ENCODE data around the gene MUC4. TPM values are rescaled to one million over a fixed set of nuclear protein-coding genes. Genes with fewer than 3 reads are reported as not detected.

The MUC4 gene
- under 1 TPM in 1 of 2 experiments, not detected in 1; 0.06 TPM for total RNA-seq

DNA sequence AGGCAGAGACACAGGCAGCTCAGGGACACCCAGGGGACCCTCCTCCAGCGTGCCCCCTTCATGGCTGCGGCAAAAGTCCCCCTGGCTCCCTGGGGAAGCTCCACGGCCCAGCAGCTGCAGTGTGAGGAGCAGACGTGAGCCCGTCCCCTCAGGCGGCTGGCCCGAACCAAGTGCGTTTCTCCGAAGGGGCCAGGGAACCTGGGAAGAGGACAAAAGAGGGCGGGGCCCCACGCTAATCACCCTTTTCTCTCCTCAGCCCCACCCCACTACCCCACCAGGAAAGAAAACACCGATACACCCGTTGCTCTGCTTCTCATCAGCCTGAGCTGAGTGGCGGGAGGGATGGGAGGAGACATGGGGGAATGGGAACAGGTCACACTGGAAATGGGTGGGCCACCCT, at the start of gene MUC4:
TSS of gene MUC4 (minus strand) at position 174 of the 400 bp plus-strand sequence. CDS start at position 62, 112 bp downstream.
- Mint-ChIP-seq H3K4me3 (no peak within 1 kb of the TSS), H3K4me1 (peaks cover 6% of the 10 kb centered on the region), H3K27ac (peak within 1 kb of the TSS; percentile 28), H3K9me3 (no peaks in the 10 kb centered on the region), H3K36me3 (no peaks in the 10 kb centered on the region), H3K27me3 (peaks cover 8% of the 10 kb centered on the region)
- ATAC-seq (ENCODE audit: low read depth) (no peak), DNase-seq (no peak)
- POLR2A ChIA-PET, result no interaction called here

DNA sequence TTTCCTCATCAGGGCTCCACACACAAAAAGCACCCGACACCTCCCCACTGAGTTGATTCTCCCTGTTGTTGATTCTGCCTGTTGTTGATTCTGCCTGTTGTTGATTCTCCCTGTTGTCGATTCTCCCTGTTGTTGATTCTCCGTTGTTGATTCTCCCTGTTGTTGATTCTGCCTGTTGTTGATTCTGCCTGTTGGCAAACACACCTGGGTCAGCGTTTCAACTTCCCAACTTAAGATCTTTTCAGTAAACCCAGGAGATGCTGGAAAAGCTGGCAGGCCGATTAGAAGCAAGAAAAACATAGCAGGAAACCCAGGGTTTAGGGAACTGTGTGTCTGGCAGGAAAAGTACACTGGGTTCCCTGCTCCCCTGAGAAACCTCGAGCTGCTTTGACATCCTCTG, 48.7 kb upstream of the MUC4 start:
- H3K4me1 Mint-ChIP-seq, result peaks cover 5% of the 10 kb centered on the region
- ATAC-seq (ENCODE audit: low read depth), result no peak
- H3K27me3 Mint-ChIP-seq, result peaks cover 11% of the 10 kb centered on the region
- H3K36me3 Mint-ChIP-seq, result peaks cover 2% of the 10 kb centered on the region
- no peak for DNase-seq
- no peak overlapping the region for H3K4me3 Mint-ChIP-seq
- no peaks in the 10 kb centered on the region for H3K9me3 Mint-ChIP-seq
- POLR2A ChIA-PET, result interaction anchor here (1.0 to 1.3 kb wide), 2 partner anchors 34 to 58 kb away, joined by 3 read pairs; no protein-coding TSS in a partner anchor
- no peak overlapping the region for H3K27ac Mint-ChIP-seq

GRCh38 chr3:195859846-195860411, 48.2 kb upstream of the MUC4 start:
- Mint-ChIP-seq H3K27ac (no peak overlapping the region), H3K4me3 (no peak overlapping the region), H3K27me3 (peaks cover 11% of the 10 kb centered on the region), H3K9me3 (no peaks in the 10 kb centered on the region), H3K36me3 (peaks cover 2% of the 10 kb centered on the region), H3K4me1 (peaks cover 5% of the 10 kb centered on the region)
- ATAC-seq (ENCODE audit: low read depth) (no peak), DNase-seq (no peak)
- POLR2A ChIA-PET, result interaction anchor here (1.0 to 1.3 kb wide), 3 partner anchors 34 to 48 kb away, joined by 3 to 7 read pairs (median 5); no protein-coding TSS in a partner anchor

DNA sequence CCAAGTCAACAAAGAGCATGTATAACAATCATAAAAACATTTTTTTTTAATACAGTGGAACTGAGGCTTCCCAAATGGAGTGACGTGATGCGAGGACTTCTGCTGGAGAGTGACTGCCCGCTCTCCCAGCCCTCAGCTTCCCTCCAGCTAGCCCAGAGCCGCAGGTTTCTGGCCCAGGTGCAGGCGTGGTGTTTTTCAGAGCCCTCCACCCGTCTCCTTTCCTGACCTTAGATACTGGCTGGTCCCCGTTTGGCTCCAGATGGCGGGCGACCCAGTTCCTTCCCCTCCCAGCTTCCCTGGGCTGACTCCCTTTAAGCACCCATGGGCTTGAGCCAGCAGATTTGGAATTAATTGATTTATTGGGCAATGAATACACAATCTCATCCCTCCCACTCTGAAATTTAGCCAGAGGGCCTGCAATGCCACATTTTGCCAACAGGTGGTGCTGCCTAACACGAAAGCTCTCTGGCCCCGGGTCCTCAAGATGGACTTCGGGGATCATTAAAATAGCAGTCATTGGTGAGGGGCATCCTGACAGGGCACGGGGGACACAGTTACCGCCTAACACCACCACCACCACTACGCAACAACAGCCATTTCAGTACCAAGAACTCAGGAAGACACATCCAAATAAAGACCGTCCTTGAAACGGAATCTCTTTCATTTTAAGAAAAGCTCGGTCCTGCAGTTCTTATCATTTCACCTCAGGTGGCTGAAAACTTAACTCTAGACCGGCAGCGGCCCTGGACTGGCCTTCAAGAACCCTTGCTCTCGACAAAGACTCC, 47.5 kb upstream of the MUC4 start:
- H3K4me3 Mint-ChIP-seq, result peak overlapping the region; percentile 72
- DNase-seq (peak; percentile 80), ATAC-seq (ENCODE audit: low read depth) (peak; percentile 31)
- peaks cover 11% of the 10 kb centered on the region for H3K27me3 Mint-ChIP-seq
- no peaks in the 10 kb centered on the region for H3K9me3 Mint-ChIP-seq
- peaks cover 5% of the 10 kb centered on the region for H3K4me1 Mint-ChIP-seq
- H3K36me3 Mint-ChIP-seq, result peaks cover under 1% of the 10 kb centered on the region
- POLR2A ChIA-PET, result interaction anchor here (1.0 to 1.3 kb wide), 3 partner anchors 35 to 48 kb away, joined by 3 to 7 read pairs (median 5); no protein-coding TSS in a partner anchor
- H3K27ac Mint-ChIP-seq, result no peak overlapping the region

- H3K4me1 Mint-ChIP-seq, result peaks cover 4% of the 10 kb centered on the region
- H3K36me3 Mint-ChIP-seq, result no peaks in the 10 kb centered on the region
- no peaks in the 10 kb centered on the region for H3K9me3 Mint-ChIP-seq
- ATAC-seq (ENCODE audit: low read depth) (peak; percentile 22), DNase-seq (no peak)
- POLR2A ChIA-PET, result no interaction called here
- H3K4me3 Mint-ChIP-seq, result no peak overlapping the region
- peaks cover 13% of the 10 kb centered on the region for H3K27me3 Mint-ChIP-seq
- H3K27ac Mint-ChIP-seq, result no peak overlapping the region
These were observed 44.8 kb upstream of the MUC4 start for GRCh38 chr3:195856410-195857084.

DNA sequence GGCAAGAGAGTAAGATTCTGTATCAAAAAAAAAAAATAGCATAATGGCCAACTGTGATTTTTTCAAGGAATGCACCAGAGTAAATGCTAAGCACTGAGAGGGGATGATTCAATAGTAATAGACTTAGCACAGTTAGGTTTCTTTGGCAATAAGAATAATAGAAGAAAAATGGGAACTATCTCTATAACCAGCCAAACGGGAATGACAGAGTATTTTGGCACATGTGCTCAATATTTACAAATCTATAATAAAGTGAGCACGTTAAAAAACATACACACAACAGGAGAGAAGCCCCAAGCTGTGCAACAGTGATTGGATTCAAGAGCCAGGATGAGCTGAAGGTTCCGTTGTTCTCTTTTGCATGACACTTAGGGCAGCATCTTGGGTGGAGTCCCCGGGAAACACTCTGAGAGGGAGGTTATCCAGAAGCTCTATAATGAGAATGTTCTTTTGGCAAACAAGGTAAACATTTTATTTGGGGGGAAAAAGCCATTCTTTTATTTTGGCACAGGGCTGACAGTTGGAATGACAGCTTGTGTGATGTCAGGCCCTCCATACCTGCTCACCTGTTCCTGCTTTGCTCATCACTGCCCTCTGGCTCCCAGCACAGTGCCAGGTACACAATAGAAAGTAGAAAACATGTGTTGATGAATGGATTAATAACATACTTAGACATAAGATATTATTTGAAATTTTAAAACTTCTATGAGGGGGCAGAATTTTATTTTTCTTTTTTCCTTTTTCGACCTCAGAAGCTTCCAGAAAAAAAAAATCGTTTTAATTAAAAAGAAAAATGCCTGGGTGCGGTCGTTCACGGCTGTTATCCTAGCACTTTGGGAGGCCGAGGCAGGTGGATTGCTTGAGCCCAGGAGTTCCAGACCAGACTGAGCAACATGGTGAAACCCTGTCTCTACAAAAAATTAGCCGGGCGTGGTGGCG, 44.0 kb upstream of the MUC4 start:
- H3K27me3 Mint-ChIP-seq, result peaks cover 13% of the 10 kb centered on the region

DNA sequence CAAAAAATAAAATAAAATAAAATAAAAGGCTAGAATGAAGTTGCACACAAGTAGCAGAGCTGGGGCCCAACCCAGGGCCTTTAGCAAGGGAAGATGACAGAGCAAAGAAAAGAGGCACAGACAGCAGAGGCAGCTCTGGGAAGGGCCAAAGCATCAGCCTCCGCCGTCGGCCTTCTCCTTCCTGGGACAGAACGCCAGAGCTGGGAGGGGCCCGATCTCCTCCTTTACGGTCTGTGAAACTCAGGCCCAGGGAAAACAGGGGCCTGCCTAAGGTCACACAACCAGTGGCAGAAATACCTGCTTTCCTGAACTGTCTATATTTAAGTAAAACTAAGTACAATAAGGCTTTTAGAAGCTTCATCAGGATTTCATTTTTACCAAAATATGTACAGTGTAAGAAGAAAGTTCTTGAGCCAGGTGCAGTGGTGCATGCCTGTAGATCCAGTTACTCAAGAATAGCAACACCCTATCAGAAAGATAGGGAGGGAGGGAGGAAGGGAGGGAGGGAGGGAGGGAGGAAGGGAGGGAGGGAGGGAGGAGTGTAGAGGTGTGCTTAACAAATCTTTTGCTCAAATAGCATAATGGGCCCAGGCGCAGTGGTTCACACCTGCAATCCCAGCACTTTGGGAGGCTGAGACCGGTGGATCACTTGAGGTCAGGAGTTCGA, 43.0 kb upstream of the MUC4 start:
- ATAC-seq (ENCODE audit: low read depth), result no peak
- no peaks in the 10 kb centered on the region for H3K9me3 Mint-ChIP-seq
- H3K27me3 Mint-ChIP-seq, result peaks cover 13% of the 10 kb centered on the region
- H3K4me1 Mint-ChIP-seq, result peaks cover 10% of the 10 kb centered on the region
- POLR2A ChIA-PET, result no interaction called here
- H3K27ac Mint-ChIP-seq, result no peak overlapping the region
- no peak overlapping the region for H3K4me3 Mint-ChIP-seq
- no peaks in the 10 kb centered on the region for H3K36me3 Mint-ChIP-seq
- DNase-seq, result no peak

More for the DNA sequence above, 44.0 kb upstream of the MUC4 start:
- Mint-ChIP-seq H3K4me3 (no peak overlapping the region), H3K27ac (no peak overlapping the region), H3K4me1 (peaks cover 8% of the 10 kb centered on the region), H3K9me3 (no peaks in the 10 kb centered on the region), H3K36me3 (no peaks in the 10 kb centered on the region)
- POLR2A ChIA-PET, result no interaction called here
- no peak for DNase-seq
- no peak for ATAC-seq (ENCODE audit: low read depth)

- POLR2A ChIA-PET, result no interaction called here
- Mint-ChIP-seq H3K27ac (no peak overlapping the region), H3K4me3 (no peak overlapping the region)
These were observed 42.3 kb upstream of the MUC4 start for GRCh38 chr3:195853996-195854395.

DNA sequence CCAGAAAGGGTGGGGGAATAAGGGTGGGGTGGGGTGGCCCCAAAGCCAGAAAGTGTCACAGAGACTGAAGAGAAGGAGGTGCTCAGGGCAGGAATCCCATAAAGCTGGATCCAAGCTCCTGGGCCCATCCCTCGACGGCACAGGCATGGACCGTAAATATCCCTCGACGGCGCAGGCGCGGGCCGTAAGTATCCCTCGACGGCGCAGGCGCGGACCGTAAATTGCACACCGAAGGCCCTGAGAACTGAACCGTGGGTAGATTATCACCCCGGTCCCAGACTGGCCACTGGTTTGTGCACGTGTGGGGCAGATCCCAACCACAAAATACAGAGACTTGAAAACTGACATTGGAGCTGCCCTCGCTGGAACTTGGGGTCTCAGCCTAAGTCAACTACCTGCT, 41.3 kb upstream of the MUC4 start:
- Mint-ChIP-seq H3K36me3 (no peaks in the 10 kb centered on the region), H3K9me3 (no peaks in the 10 kb centered on the region), H3K4me1 (peaks cover 13% of the 10 kb centered on the region), H3K4me3 (no peak overlapping the region), H3K27me3 (peaks cover 8% of the 10 kb centered on the region), H3K27ac (no peak overlapping the region)
- ATAC-seq (ENCODE audit: low read depth), result no peak
- POLR2A ChIA-PET, result no interaction called here
- no peak for DNase-seq

More at GRCh38 chr3:195853996-195854395, 42.3 kb upstream of the MUC4 start:
- ATAC-seq (ENCODE audit: low read depth), result no peak
- Mint-ChIP-seq H3K4me1 (peaks cover 10% of the 10 kb centered on the region), H3K27me3 (peaks cover 10% of the 10 kb centered on the region), H3K36me3 (no peaks in the 10 kb centered on the region), H3K9me3 (no peaks in the 10 kb centered on the region)
- no peak for DNase-seq

GRCh38 chr3:195850857-195851543, 39.3 kb upstream of the MUC4 start:
- Mint-ChIP-seq H3K27ac (no peak overlapping the region), H3K36me3 (no peaks in the 10 kb centered on the region), H3K4me1 (peaks cover 13% of the 10 kb centered on the region), H3K9me3 (no peaks in the 10 kb centered on the region), H3K4me3 (peak overlapping the region; percentile 27), H3K27me3 (peaks cover 5% of the 10 kb centered on the region)
- POLR2A ChIA-PET, result interaction anchor here (0.7 kb wide), 1 partner anchor 29 kb away, joined by 3 read pairs; no protein-coding TSS in a partner anchor
- ATAC-seq (ENCODE audit: low read depth), result peak; percentile 87
- DNase-seq, result peak; percentile 77

GRCh38 chr3:195849322-195850074, 37.8 kb upstream of the MUC4 start:
- Mint-ChIP-seq H3K4me3 (peak overlapping the region; percentile 41), H3K27ac (peak overlapping the region; percentile 15), H3K4me1 (peaks cover 13% of the 10 kb centered on the region), H3K27me3 (peaks cover 5% of the 10 kb centered on the region), H3K9me3 (no peaks in the 10 kb centered on the region), H3K36me3 (no peaks in the 10 kb centered on the region)
- peak; percentile 83 for DNase-seq
- POLR2A ChIA-PET, result no interaction called here
- peak; percentile 58 for ATAC-seq (ENCODE audit: low read depth)

All from activated naive CD8-positive, alpha-beta T cell treated with anti-CD3 and anti-CD28 coated beads, Interleukin-2, amount 10 ng/mL, durations not matched to agents 7 days and 5 days (primary cell).